Brain pericyte (primary cell): ENCODE measurements around the gene RIIAD1.
"Not testable (repeated sequence)": the region's sequence is repeated elsewhere in the genome, so short reads cannot be mapped to it uniquely, and the experiment has no call there.

Experiments used
- DNase-seq: peaks from one replicate; pipeline ENCODE4 v3.0.0-alpha.2; 2012; ENCODE audit warnings: low read depth, low spot score

RIIAD1 gene

GRCh38 chr1:151720974-151721787, at the start of gene RIIAD1:
Gene RIIAD1 (plus strand): TSS chr1:151721522. CDS start chr1:151721537, 15 bp downstream.
- DNase-seq, result no peak

GRCh38 chr1:151673407-151673806, 47.9 kb upstream of the RIIAD1 start:
- DNase-seq, result no peak

GRCh38 chr1:151680391-151680790, 40.9 kb upstream of the RIIAD1 start:
- DNase-seq, result no peak

- peak; percentile 15 for DNase-seq
These were observed 40.5 kb upstream of the RIIAD1 start for GRCh38 chr1:151680826-151681225.

- no peak for DNase-seq
These were observed 39.4 kb upstream of the RIIAD1 start for GRCh38 chr1:151681923-151682322.

- DNase-seq, result not testable (repeated sequence)
These were observed 38.4 kb upstream of the RIIAD1 start for GRCh38 chr1:151682901-151683300.

GRCh38 chr1:151684128-151684527, 37.2 kb upstream of the RIIAD1 start:
- no peak for DNase-seq

GRCh38 chr1:151686561-151686960, 34.8 kb upstream of the RIIAD1 start:
- no peak for DNase-seq

GRCh38 chr1:151689494-151689893, 31.8 kb upstream of the RIIAD1 start:
- DNase-seq, result no peak

- DNase-seq, result no peak
These were observed 29.1 kb upstream of the RIIAD1 start for GRCh38 chr1:151692226-151692625.

- DNase-seq, result no peak
These were observed 28.2 kb upstream of the RIIAD1 start for GRCh38 chr1:151693057-151693651.

- no peak for DNase-seq
These were observed 19.8 kb upstream of the RIIAD1 start for GRCh38 chr1:151701515-151701914.

GRCh38 chr1:151702936-151703335, 18.4 kb upstream of the RIIAD1 start:
- DNase-seq, result no peak

- DNase-seq, result no peak
These were observed 17.5 kb upstream of the RIIAD1 start for GRCh38 chr1:151703813-151704212.

- no peak for DNase-seq
These were observed 17.1 kb upstream of the RIIAD1 start for GRCh38 chr1:151704246-151704645.

GRCh38 chr1:151705146-151705545, 16.2 kb upstream of the RIIAD1 start:
- DNase-seq, result no peak

GRCh38 chr1:151705753-151706463, 15.4 kb upstream of the RIIAD1 start:
- no peak for DNase-seq

- DNase-seq, result no peak
These were observed 14.6 kb upstream of the RIIAD1 start for GRCh38 chr1:151706464-151707415.

GRCh38 chr1:151707541-151708065, 13.7 kb upstream of the RIIAD1 start:
- no peak for DNase-seq

GRCh38 chr1:151708891-151709290, 12.4 kb upstream of the RIIAD1 start:
- DNase-seq, result no peak

GRCh38 chr1:151710187-151710840, 11.0 kb upstream of the RIIAD1 start:
- DNase-seq, result no peak
